Measurements from ENCODE around the gene CLMP.

The CLMP gene

GRCh38 chr11:123187665-123188507, 7.2 kb downstream of the CLMP start:
- DNase-seq, result no peak

- DNase-seq, result no peak
Observed at GRCh38 chr11:123187248-123187647, 7.8 kb downstream of the CLMP start.

- DNase-seq, result no peak
Observed at GRCh38 chr11:123186286-123186685, 8.8 kb downstream of the CLMP start.

GRCh38 chr11:123185326-123185725, 9.7 kb downstream of the CLMP start:
- no peak for DNase-seq

- no peak for DNase-seq
Observed at GRCh38 chr11:123184531-123184930, 10.5 kb downstream of the CLMP start.

- no peak for DNase-seq
Observed at GRCh38 chr11:123183391-123184099, 11.5 kb downstream of the CLMP start.

GRCh38 chr11:123181767-123182500, 13.1 kb downstream of the CLMP start:
- DNase-seq, result no peak

- no peak for DNase-seq
Observed at GRCh38 chr11:123181075-123181474, 14.0 kb downstream of the CLMP start.

- DNase-seq, result no peak
Observed at GRCh38 chr11:123180574-123180973, 14.5 kb downstream of the CLMP start.

- DNase-seq, result no peak
Observed at GRCh38 chr11:123180166-123180565, 14.9 kb downstream of the CLMP start.

- no peak for DNase-seq
Observed at GRCh38 chr11:123179586-123179985, 15.5 kb downstream of the CLMP start.

- DNase-seq, result no peak
Observed at GRCh38 chr11:123178186-123178585, 16.9 kb downstream of the CLMP start.

- DNase-seq, result no peak
Observed at GRCh38 chr11:123176785-123177184, 18.3 kb downstream of the CLMP start.

GRCh38 chr11:123174196-123175183, 20.6 kb downstream of the CLMP start:
- DNase-seq, result no peak

GRCh38 chr11:123173856-123174186, 21.2 kb downstream of the CLMP start:
- no peak for DNase-seq

- no peak for DNase-seq
Observed at GRCh38 chr11:123173040-123173855, 21.8 kb downstream of the CLMP start.

- DNase-seq, result no peak
Observed at GRCh38 chr11:123170929-123171328, 24.1 kb downstream of the CLMP start.

GRCh38 chr11:123169821-123170220, 25.2 kb downstream of the CLMP start:
- no peak for DNase-seq

- no peak for DNase-seq
Observed at GRCh38 chr11:123168955-123169484, 26.0 kb downstream of the CLMP start.

- no peak for DNase-seq
Observed at GRCh38 chr11:123168241-123168640, 26.8 kb downstream of the CLMP start.

GRCh38 chr11:123166071-123166559, 28.9 kb downstream of the CLMP start:
- DNase-seq, result peak; percentile 42

Measured in NCI-H2029 (cell line).